ENCODE results near the gene LCLAT1.

- TF ChIP-seq CTCF (IDR thresholded peaks at IDR 0.05; ENCODE audit: low read length) (no peak), EZH2 (IDR thresholded peaks at IDR 0.05; ENCODE audit: borderline replicate concordance, low read length) (no peak)
These were observed 72.8 kb downstream of the LCLAT1 start for GRCh38 chr2:30519796-30520195.

All from OCI-LY1 (cell line).